H1 (cell line): ENCODE measurements around the gene ZAP70. TPM values are rescaled to one million over a fixed set of nuclear protein-coding genes. Genes with fewer than 3 reads are reported as not detected.

Source experiments
- BRCA1 ChIP-seq: IDR thresholded peaks from 2 replicates; pipeline ENCODE4 v1.6.1; 2012; ENCODE audit warnings: low read depth, low read length, improper control_type of control experiment
- EZH2 ChIP-seq: fragments of 200-600 bp; sonication (generic); IDR thresholded peaks from 2 replicates; pipeline ENCODE4 v1.7.1; 2012; ENCODE audit warnings: low read depth, mild to moderate bottlenecking, moderate library complexity, low read length, inconsistent platforms; ENCODE audit not compliant: severe bottlenecking
- FOSL1 ChIP-seq: IDR thresholded peaks from 2 replicates; pipeline ENCODE4 v1.6.1; 2011; ENCODE audit warnings: mild to moderate bottlenecking, low read depth, low read length, moderate library complexity; ENCODE audit not compliant: insufficient read depth
- GABPA ChIP-seq: IDR thresholded peaks from 2 replicates; pipeline ENCODE4 v1.6.1; 2011; ENCODE audit warnings: mild to moderate bottlenecking, low read length, moderate library complexity, borderline replicate concordance; ENCODE audit not compliant: insufficient read depth
- NRF1 ChIP-seq: IDR thresholded peaks from 2 replicates; pipeline ENCODE4 v1.6.1; 2011; ENCODE audit warnings: mild to moderate bottlenecking, low read depth, low read length, improper control_type of control experiment
- RBBP5 ChIP-seq: IDR thresholded peaks from 2 replicates; pipeline ENCODE4 v1.7.1; 2012; ENCODE audit warnings: low read depth, mild to moderate bottlenecking, inconsistent platforms, low read length, moderate library complexity, borderline replicate concordance
- RNF2 ChIP-seq: fragments of 200-900, 300-1000 bp; sonication (generic); IDR thresholded peaks from 2 replicates; pipeline ENCODE4 v1.7.1; 2016; ENCODE audit warnings: borderline replicate concordance, low read depth, mild to moderate bottlenecking, antibody characterized with exemption, low read length; ENCODE audit not compliant: poor library complexity, severe bottlenecking; ENCODE audit errors: missing control alignments
- polyA plus RNA-seq, 7 experiments: library from polyadenylated mRNA; depleted of rRNA in 3 of 7; stranded (reverse) in 5 of 7; unstranded in 2 of 7; fragments of >200 nt in 5 of 7; fragments of 200-250 nt in 2 of 7; gene quantifications; 1 replicate in 5 of 7; 2 replicates in 1 of 7; 4 replicates in 1 of 7; pipeline versions ENCODE4 v1.2.1 to v1.2.3, GENCODE V29; 2011 to 2013; ENCODE audit warnings: missing spikeins in 2 of 7, mixed read lengths in 2 of 7
- total RNA-seq: library from RNA; stranded (reverse); fragmentation: NEBNext Ultra II Directional; extraction: Animal tissue kit (Norgen Biotek cat#: 25700); gene quantifications from 2 replicates; pipeline ENCODE4 v1.2.1, GENCODE V29; 2021
- TF ChIP-seq, protein P1 (sequence below): fragments of 300-600 bp; sonication (generic); IDR thresholded peaks from 2 replicates; pipeline ENCODE4 v1.7.1; 2012; ENCODE audit warnings: low read length, moderate library complexity, mild to moderate bottlenecking, inconsistent platforms; ENCODE audit not compliant: insufficient replicate concordance

The ZAP70 gene
- total and polyA plus RNA-seq, 2 of the 8 experiments (the other 6 are each of a cell fraction or from before 2014, with no cell fraction given), result 0.15 TPM; not detected in 1

- TF ChIP-seq, protein P1, sequence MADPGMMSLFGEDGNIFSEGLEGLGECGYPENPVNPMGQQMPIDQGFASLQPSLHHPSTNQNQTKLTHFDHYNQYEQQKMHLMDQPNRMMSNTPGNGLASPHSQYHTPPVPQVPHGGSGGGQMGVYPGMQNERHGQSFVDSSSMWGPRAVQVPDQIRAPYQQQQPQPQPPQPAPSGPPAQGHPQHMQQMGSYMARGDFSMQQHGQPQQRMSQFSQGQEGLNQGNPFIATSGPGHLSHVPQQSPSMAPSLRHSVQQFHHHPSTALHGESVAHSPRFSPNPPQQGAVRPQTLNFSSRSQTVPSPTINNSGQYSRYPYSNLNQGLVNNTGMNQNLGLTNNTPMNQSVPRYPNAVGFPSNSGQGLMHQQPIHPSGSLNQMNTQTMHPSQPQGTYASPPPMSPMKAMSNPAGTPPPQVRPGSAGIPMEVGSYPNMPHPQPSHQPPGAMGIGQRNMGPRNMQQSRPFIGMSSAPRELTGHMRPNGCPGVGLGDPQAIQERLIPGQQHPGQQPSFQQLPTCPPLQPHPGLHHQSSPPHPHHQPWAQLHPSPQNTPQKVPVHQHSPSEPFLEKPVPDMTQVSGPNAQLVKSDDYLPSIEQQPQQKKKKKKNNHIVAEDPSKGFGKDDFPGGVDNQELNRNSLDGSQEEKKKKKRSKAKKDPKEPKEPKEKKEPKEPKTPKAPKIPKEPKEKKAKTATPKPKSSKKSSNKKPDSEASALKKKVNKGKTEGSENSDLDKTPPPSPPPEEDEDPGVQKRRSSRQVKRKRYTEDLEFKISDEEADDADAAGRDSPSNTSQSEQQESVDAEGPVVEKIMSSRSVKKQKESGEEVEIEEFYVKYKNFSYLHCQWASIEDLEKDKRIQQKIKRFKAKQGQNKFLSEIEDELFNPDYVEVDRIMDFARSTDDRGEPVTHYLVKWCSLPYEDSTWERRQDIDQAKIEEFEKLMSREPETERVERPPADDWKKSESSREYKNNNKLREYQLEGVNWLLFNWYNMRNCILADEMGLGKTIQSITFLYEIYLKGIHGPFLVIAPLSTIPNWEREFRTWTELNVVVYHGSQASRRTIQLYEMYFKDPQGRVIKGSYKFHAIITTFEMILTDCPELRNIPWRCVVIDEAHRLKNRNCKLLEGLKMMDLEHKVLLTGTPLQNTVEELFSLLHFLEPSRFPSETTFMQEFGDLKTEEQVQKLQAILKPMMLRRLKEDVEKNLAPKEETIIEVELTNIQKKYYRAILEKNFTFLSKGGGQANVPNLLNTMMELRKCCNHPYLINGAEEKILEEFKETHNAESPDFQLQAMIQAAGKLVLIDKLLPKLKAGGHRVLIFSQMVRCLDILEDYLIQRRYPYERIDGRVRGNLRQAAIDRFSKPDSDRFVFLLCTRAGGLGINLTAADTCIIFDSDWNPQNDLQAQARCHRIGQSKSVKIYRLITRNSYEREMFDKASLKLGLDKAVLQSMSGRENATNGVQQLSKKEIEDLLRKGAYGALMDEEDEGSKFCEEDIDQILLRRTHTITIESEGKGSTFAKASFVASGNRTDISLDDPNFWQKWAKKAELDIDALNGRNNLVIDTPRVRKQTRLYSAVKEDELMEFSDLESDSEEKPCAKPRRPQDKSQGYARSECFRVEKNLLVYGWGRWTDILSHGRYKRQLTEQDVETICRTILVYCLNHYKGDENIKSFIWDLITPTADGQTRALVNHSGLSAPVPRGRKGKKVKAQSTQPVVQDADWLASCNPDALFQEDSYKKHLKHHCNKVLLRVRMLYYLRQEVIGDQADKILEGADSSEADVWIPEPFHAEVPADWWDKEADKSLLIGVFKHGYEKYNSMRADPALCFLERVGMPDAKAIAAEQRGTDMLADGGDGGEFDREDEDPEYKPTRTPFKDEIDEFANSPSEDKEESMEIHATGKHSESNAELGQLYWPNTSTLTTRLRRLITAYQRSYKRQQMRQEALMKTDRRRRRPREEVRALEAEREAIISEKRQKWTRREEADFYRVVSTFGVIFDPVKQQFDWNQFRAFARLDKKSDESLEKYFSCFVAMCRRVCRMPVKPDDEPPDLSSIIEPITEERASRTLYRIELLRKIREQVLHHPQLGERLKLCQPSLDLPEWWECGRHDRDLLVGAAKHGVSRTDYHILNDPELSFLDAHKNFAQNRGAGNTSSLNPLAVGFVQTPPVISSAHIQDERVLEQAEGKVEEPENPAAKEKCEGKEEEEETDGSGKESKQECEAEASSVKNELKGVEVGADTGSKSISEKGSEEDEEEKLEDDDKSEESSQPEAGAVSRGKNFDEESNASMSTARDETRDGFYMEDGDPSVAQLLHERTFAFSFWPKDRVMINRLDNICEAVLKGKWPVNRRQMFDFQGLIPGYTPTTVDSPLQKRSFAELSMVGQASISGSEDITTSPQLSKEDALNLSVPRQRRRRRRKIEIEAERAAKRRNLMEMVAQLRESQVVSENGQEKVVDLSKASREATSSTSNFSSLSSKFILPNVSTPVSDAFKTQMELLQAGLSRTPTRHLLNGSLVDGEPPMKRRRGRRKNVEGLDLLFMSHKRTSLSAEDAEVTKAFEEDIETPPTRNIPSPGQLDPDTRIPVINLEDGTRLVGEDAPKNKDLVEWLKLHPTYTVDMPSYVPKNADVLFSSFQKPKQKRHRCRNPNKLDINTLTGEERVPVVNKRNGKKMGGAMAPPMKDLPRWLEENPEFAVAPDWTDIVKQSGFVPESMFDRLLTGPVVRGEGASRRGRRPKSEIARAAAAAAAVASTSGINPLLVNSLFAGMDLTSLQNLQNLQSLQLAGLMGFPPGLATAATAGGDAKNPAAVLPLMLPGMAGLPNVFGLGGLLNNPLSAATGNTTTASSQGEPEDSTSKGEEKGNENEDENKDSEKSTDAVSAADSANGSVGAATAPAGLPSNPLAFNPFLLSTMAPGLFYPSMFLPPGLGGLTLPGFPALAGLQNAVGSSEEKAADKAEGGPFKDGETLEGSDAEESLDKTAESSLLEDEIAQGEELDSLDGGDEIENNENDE, result no peak
- TF ChIP-seq GABPA, result no peak
- TF ChIP-seq RBBP5, result no peak
- TF ChIP-seq BRCA1, result no peak
- TF ChIP-seq FOSL1, result no peak
- no peak for TF ChIP-seq NRF1
- TF ChIP-seq EZH2, result no peak
- TF ChIP-seq RNF2, result no peak
Measured at GRCh38 chr2:97784953-97785352, 71.6 kb downstream of the ZAP70 start (continued).
